Neural cell (in vitro differentiated cells): Measurements from ENCODE around the gene C1GALT1. TPM values are rescaled to one million over a fixed set of nuclear protein-coding genes. Genes with fewer than 3 reads are reported as not detected.

Experiments used
- H2AFZ ChIP-seq: fragments of 200-600, 300-800 bp; sonication (generic), shearing (Covaris generic); 2 replicates; pipeline ENCODE4 v1.6.0; 2014; ENCODE audit warnings: low read depth, mild to moderate bottlenecking, antibody characterized with exemption, low read length, moderate library complexity
- H3F3A ChIP-seq: fragments of 200-600 bp; shearing (Covaris generic); 2 replicates; pipeline ENCODE4 v1.6.1; 2016; ENCODE audit warnings: mild to moderate bottlenecking, moderate library complexity, mixed read lengths, antibody characterized with exemption, low read length; ENCODE audit not compliant: insufficient read depth, poor library complexity, severe bottlenecking
- H3K27ac ChIP-seq: fragments of 200-600, 300-800 bp; sonication (generic), shearing (Covaris generic); 2 replicates; pipeline ENCODE4 v1.5.1; 2014; ENCODE audit warnings: mild to moderate bottlenecking, low read length, moderate library complexity
- H3K27me3 ChIP-seq: fragments of 300-800, 200-600 bp; sonication (generic), shearing (Covaris generic); 2 replicates; pipeline ENCODE4 v1.6.0; 2014; ENCODE audit warnings: mild to moderate bottlenecking, low read depth, low read length, moderate library complexity; ENCODE audit not compliant: insufficient read depth
- H3K36me3 ChIP-seq: fragments of 300-800, 200-600 bp; sonication (generic), shearing (Covaris generic); 2 replicates; pipeline ENCODE4 v1.5.1; 2014; ENCODE audit warnings: mild to moderate bottlenecking, antibody characterized with exemption, low read length, moderate library complexity; ENCODE audit not compliant: insufficient read depth
- H3K4me2 ChIP-seq: fragments of 300-800, 200-600 bp; sonication (generic), shearing (Covaris generic); 2 replicates; pipeline ENCODE4 v1.6.0; 2014; ENCODE audit warnings: mild to moderate bottlenecking, low read length
- H3K4me3 ChIP-seq: fragments of 300-800, 200-600 bp; sonication (generic), shearing (Covaris generic); 2 replicates; pipeline ENCODE4 v1.5.1; 2014; ENCODE audit warnings: mild to moderate bottlenecking, low read length, moderate library complexity
- H3K79me2 ChIP-seq: fragments of 200-600 bp; shearing (Covaris generic); replicated peaks from 2 replicates; pipeline ENCODE4 v1.6.0; 2014; ENCODE audit warnings: mild to moderate bottlenecking, low read length, moderate library complexity; ENCODE audit not compliant: insufficient read depth
- H3K9ac ChIP-seq: fragments of 300-800, 200-600 bp; sonication (generic), shearing (Covaris generic); 2 replicates; pipeline ENCODE4 v1.6.1; 2016; ENCODE audit warnings: mild to moderate bottlenecking, low read length, mixed read lengths
- H3K9me2 ChIP-seq: fragments of 200-600 bp; shearing (Covaris generic); 2 replicates; pipeline ENCODE4 v1.6.1; 2016; ENCODE audit warnings: mild to moderate bottlenecking, low read length, mixed read lengths; ENCODE audit not compliant: insufficient read depth
- H3K9me3 ChIP-seq: fragments of 200-600, 300-800 bp; sonication (generic), shearing (Covaris generic); 2 replicates; pipeline ENCODE4 v1.6.1; 2016; ENCODE audit warnings: mild to moderate bottlenecking, mixed run types, low read length, moderate library complexity, mixed read lengths
- H4K20me1 ChIP-seq: fragments of 200-600 bp; shearing (Covaris generic); 2 replicates; pipeline ENCODE4 v1.6.1; 2016; ENCODE audit warnings: mild to moderate bottlenecking, mixed run types; ENCODE audit not compliant: insufficient read depth
- EP300 ChIP-seq: fragments of 450-650 bp; conservative IDR thresholded peaks from 2 replicates; pipeline ENCODE4 v1.6.1; 2014; ENCODE audit warnings: antibody characterized with exemption, mild to moderate bottlenecking, moderate library complexity; ENCODE audit not compliant: poor library complexity, severe bottlenecking
- EZH2 ChIP-seq: fragments of 200-600, 300-800 bp; shearing (Covaris generic), sonication (generic); IDR thresholded peaks from 2 replicates; pipeline ENCODE4 v1.6.1; 2014; ENCODE audit warnings: antibody characterized with exemption, low read length, borderline replicate concordance, mild to moderate bottlenecking; ENCODE audit not compliant: insufficient read depth, poor library complexity, severe bottlenecking
- MXI1 ChIP-seq: fragments of 450-650 bp; conservative IDR thresholded peaks from 2 replicates; pipeline ENCODE4 v1.6.1; 2014; ENCODE audit warnings: antibody characterized with exemption, mild to moderate bottlenecking; ENCODE audit not compliant: poor library complexity, severe bottlenecking
- POLR2AphosphoS5 ChIP-seq: IDR thresholded peaks from 2 replicates; pipeline ENCODE4 v1.6.1; 2012
- RAD21 ChIP-seq: fragments of 450-650 bp; conservative IDR thresholded peaks from 2 replicates; pipeline ENCODE4 v1.6.1; 2014; ENCODE audit warnings: antibody characterized with exemption, mild to moderate bottlenecking, moderate library complexity
- REST ChIP-seq: IDR thresholded peaks from 2 replicates; pipeline ENCODE4 v1.6.1; 2012; ENCODE audit warnings: borderline replicate concordance
- SMC3 ChIP-seq: fragments of 450-650 bp; conservative IDR thresholded peaks from 2 replicates; pipeline ENCODE4 v1.6.1; 2014; ENCODE audit warnings: antibody characterized with exemption, mild to moderate bottlenecking, moderate library complexity; ENCODE audit not compliant: poor library complexity
- TAF1 ChIP-seq: IDR thresholded peaks from 2 replicates; pipeline ENCODE4 v1.6.1; 2012; ENCODE audit warnings: low read depth
- polyA plus RNA-seq: library from polyadenylated mRNA; depleted of rRNA; stranded (reverse); fragments of >200 nt; gene quantifications from 2 replicates; pipeline ENCODE4 v1.2.3, GENCODE V29; 2014
- TF ChIP-seq, protein P1 (sequence below): fragments of 450-650 bp; IDR thresholded peaks from 2 replicates; pipeline ENCODE4 v1.5.1; 2014; ENCODE audit warnings: antibody characterized with exemption, mild to moderate bottlenecking, moderate library complexity; ENCODE audit not compliant: poor library complexity, severe bottlenecking

The C1GALT1 gene
- polyA plus RNA-seq, 1 donor from 2014 or later: 25.0 TPM

- no peak overlapping the region for H3K27ac ChIP-seq
- H3K9me2 ChIP-seq: no peaks in the 10 kb centered on the region
- H3K4me2 ChIP-seq: no peak overlapping the region
- H3K27me3 ChIP-seq: no peaks in the 10 kb centered on the region
- peaks cover 19% of the 10 kb centered on the region for H3K79me2 ChIP-seq
- H3K9ac ChIP-seq: no peak overlapping the region
- H4K20me1 ChIP-seq: no peaks in the 10 kb centered on the region
- no peak overlapping the region for H2AFZ ChIP-seq
- TF ChIP-seq EZH2: no peak
- TF ChIP-seq RAD21: no peak
- TF ChIP-seq, protein P1, sequence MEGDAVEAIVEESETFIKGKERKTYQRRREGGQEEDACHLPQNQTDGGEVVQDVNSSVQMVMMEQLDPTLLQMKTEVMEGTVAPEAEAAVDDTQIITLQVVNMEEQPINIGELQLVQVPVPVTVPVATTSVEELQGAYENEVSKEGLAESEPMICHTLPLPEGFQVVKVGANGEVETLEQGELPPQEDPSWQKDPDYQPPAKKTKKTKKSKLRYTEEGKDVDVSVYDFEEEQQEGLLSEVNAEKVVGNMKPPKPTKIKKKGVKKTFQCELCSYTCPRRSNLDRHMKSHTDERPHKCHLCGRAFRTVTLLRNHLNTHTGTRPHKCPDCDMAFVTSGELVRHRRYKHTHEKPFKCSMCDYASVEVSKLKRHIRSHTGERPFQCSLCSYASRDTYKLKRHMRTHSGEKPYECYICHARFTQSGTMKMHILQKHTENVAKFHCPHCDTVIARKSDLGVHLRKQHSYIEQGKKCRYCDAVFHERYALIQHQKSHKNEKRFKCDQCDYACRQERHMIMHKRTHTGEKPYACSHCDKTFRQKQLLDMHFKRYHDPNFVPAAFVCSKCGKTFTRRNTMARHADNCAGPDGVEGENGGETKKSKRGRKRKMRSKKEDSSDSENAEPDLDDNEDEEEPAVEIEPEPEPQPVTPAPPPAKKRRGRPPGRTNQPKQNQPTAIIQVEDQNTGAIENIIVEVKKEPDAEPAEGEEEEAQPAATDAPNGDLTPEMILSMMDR: no peak
- no peak for TF ChIP-seq TAF1
- no peak for TF ChIP-seq EP300
- no peak for TF ChIP-seq MXI1
- no peak for TF ChIP-seq REST
- TF ChIP-seq SMC3: no peak
- no peak for TF ChIP-seq POLR2AphosphoS5
- no peaks in the 10 kb centered on the region for H3K36me3 ChIP-seq
- peaks cover 5% of the 10 kb centered on the region for H3K9me3 ChIP-seq
- H3K4me3 ChIP-seq: no peak overlapping the region
- H3F3A ChIP-seq: no peaks in the 10 kb centered on the region
Measured at GRCh38 chr7:7203813-7204575, 21.6 kb downstream of the C1GALT1 start.

DNA sequence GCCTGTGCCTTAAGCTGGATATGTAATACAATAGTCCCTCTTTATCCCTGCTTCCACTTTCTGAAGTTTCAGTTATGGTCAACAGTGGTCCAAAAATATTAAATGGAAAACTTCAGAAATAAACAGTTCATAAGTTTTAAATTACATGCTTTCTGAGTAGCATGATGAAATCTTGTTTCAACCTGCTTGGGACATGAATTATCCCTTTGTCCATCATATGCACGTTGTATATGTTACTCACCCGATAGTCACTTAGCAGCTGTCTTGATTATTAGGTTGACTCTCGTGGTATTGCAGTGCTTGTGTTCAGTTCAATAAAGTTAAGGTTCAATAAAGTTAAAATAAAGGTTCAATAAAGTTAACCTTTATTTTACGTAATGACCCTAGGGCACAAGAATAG is 25.5 kb downstream of the C1GALT1 start:
- peaks cover 19% of the 10 kb centered on the region for H3K79me2 ChIP-seq
- no peak for TF ChIP-seq TAF1
- TF ChIP-seq, protein P1: no peak
- H3K9ac ChIP-seq: no peak overlapping the region
- H4K20me1 ChIP-seq: no peaks in the 10 kb centered on the region
- no peaks in the 10 kb centered on the region for H3F3A ChIP-seq
- no peak overlapping the region for H3K27ac ChIP-seq
- H2AFZ ChIP-seq: no peak overlapping the region
- no peak overlapping the region for H3K4me3 ChIP-seq
- no peak overlapping the region for H3K4me2 ChIP-seq
- H3K36me3 ChIP-seq: no peaks in the 10 kb centered on the region
- no peaks in the 10 kb centered on the region for H3K27me3 ChIP-seq
- H3K9me3 ChIP-seq: no peaks in the 10 kb centered on the region
- H3K9me2 ChIP-seq: no peaks in the 10 kb centered on the region
